Subcutaneous abdominal adipose tissue (tissue), 5 donors: Measurements from ENCODE around the gene LTF.
"Not testable (repeated sequence)": the region's sequence is repeated elsewhere in the genome, so short reads cannot be mapped to it uniquely, and the experiment has no call there.

Source experiments
- H3K27ac ChIP-seq: one replicate; pipeline ENCODE4 v1.7.0; 2013; ENCODE audit warnings: low read depth, mild to moderate bottlenecking, inconsistent platforms, low read length, moderate library complexity
- H3K27me3 ChIP-seq, 5 donors: one replicate each; pipeline ENCODE4 v1.7.0; 2013; ENCODE audit warnings: low read length in 5 of 5, inconsistent platforms in 1 of 5; ENCODE audit not compliant: control insufficient read depth in 5 of 5, insufficient read depth in 4 of 5
- H3K36me3 ChIP-seq, 5 donors: one replicate each; pipeline ENCODE4 v1.7.0; 2013; ENCODE audit warnings: low read length in 5 of 5; ENCODE audit not compliant: control insufficient read depth in 5 of 5, insufficient read depth in 5 of 5
- H3K4me1 ChIP-seq, 5 donors: one replicate each; pipeline ENCODE4 v1.7.0; 2013; ENCODE audit warnings: low read length in 5 of 5, mild to moderate bottlenecking in 3 of 5, moderate library complexity in 1 of 5; ENCODE audit not compliant: control insufficient read depth in 5 of 5, insufficient read depth in 5 of 5
- H3K4me3 ChIP-seq, 5 donors: one replicate each; pipeline ENCODE4 v1.7.0; 2013; ENCODE audit warnings: low read length in 5 of 5, low read depth in 1 of 5
- H3K9ac ChIP-seq, 5 donors: one replicate each; pipeline ENCODE4 v1.7.0; 2013; ENCODE audit warnings: low read length in 5 of 5, mild to moderate bottlenecking in 4 of 5, moderate library complexity in 3 of 5
- H3K9me3 ChIP-seq, 5 donors: one replicate each; pipeline ENCODE4 v1.7.0; 2013; ENCODE audit warnings: low read length in 5 of 5; ENCODE audit not compliant: control insufficient read depth in 5 of 5
- donor health status: healthy.
- donor health status: healthy.
- donor health status: healthy.
- donor health status: healthy.
- donor health status: healthy.

Gene LTF

GRCh38 chr3:46429671-46430070, 35.0 kb downstream of the LTF start:
- H3K9ac ChIP-seq = no peak overlapping the region
- no peak overlapping the region for H3K4me3 ChIP-seq
- no peaks in the 10 kb centered on the region for H3K27me3 ChIP-seq
- H3K4me1 ChIP-seq = peaks cover 0 to 10% (median 0%) of the 10 kb centered on the region in 5 donors
- peaks cover 0 to 6% (median 0%) of the 10 kb centered on the region in 5 donors for H3K9me3 ChIP-seq
- peaks cover 0 to 6% (median 3%) of the 10 kb centered on the region in 5 donors for H3K36me3 ChIP-seq
- H3K27ac ChIP-seq = no peak overlapping the region

DNA sequence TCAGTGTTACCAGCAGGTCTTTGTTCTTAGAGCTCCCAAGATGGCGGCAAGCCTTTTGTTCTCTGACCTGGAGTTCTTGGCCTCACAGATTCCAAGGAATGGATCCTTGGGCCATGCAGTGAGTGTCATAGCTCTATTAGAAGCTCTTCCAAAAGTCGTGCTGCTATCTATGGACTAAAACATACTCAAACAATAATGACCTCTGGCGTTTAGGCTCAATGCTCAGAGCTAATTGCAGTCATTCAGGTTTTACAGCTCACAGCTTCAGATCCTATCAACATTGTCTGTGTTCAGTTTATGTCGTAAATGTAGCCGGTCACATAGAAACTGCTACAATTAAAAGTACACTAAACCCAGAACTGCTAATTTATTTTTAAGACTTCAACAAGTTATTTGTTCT, 35.5 kb downstream of the LTF start:
- Histone ChIP-seq H3K27ac (no peak overlapping the region), H3K4me1 (peaks cover 0 to 10% (median 0%) of the 10 kb centered on the region in 5 donors), H3K9ac (no peak overlapping the region), H3K4me3 (no peak overlapping the region), H3K9me3 (peaks cover 0 to 6% (median 0%) of the 10 kb centered on the region in 5 donors), H3K36me3 (peaks cover 0 to 5% (median 3%) of the 10 kb centered on the region in 5 donors), H3K27me3 (no peaks in the 10 kb centered on the region)

GRCh38 chr3:46427916-46428833, 36.5 kb downstream of the LTF start:
- no peak overlapping the region for H3K9ac ChIP-seq

DNA sequence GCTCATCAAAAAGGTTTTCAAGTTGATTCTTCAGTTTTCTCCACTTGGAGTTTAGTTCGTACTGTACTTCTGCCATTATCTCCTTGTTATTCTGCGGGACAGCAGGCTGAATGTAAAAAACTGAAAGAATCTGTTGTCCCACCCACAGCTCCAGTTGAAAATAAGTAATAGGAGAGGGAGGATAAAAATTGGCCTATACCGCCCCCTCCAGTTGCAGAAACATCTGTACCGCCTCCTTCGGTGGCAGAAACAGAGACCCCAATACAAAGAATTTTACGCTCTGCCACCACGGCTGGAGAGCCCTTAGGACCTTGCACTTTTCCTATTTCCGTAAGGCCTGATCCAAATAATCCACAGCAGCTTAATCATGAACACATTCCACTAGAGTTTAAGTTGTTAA, 37.3 kb downstream of the LTF start:
- not testable (repeated sequence) for H3K27me3 ChIP-seq, H3K9me3 ChIP-seq, H3K27ac ChIP-seq, H3K36me3 ChIP-seq, H3K4me3 ChIP-seq, H3K9ac ChIP-seq
- H3K4me1 ChIP-seq = peaks cover 0 to 10% (median 4%) of the 10 kb centered on the region in 5 donors

More at GRCh38 chr3:46427916-46428833, 36.5 kb downstream of the LTF start:
- peaks cover 0 to 6% (median 0%) of the 10 kb centered on the region in 5 donors for H3K9me3 ChIP-seq
- H3K36me3 ChIP-seq = peaks cover 0 to 3% (median 0%) of the 10 kb centered on the region in 5 donors
- H3K4me3 ChIP-seq = no peak overlapping the region
- no peak overlapping the region for H3K27ac ChIP-seq
- no peaks in the 10 kb centered on the region for H3K27me3 ChIP-seq
- peaks cover 0 to 10% (median 3%) of the 10 kb centered on the region in 5 donors for H3K4me1 ChIP-seq

DNA sequence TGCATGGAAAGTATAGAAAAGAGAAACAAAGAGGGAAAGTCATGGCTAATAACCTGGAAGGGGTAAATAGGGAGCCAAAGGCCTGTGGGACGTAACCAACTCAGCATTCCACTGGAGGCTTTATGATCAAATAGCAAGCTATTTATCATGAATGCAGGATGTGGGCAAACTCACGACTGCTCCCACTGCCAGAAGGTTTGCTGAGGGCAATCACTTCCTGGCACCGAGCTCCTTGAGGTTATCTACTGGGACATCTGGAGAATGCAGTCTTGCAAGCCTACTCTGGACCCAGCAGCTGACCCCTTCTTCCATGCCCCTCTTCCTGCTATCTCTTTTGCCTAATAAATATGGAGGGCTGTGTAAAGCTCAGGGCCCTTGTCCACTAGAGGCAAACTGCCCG, 38.2 kb downstream of the LTF start:
- H3K36me3 ChIP-seq, H3K27ac ChIP-seq: not testable (repeated sequence)

DNA sequence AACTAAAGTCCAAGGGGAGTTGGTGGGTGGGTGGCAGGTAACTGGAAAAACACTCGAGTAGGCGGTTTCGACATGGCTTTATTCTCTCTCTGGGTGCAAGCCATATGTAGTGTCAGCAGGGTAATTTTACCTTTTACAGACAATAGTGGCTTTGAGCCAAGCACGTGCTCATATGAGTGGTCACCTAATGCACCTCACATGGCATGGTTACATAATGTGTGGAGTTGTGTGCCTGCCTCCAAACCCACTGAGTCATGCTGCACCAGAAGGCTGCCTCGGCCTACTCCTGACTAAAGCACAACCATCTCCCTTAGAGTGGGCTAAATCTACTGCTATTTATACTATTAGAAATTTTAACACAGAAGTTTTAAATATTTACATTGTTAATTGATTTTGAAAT, 41.1 kb downstream of the LTF start:
- no peaks in the 10 kb centered on the region for H3K9me3 ChIP-seq
- no peak overlapping the region for H3K9ac ChIP-seq

More for the DNA sequence above, 38.2 kb downstream of the LTF start:
- H3K4me3 ChIP-seq, H3K27me3 ChIP-seq, H3K9ac ChIP-seq, H3K9me3 ChIP-seq: not testable (repeated sequence)
- H3K4me1 ChIP-seq = peaks cover 0 to 10% (median 4%) of the 10 kb centered on the region in 5 donors

DNA sequence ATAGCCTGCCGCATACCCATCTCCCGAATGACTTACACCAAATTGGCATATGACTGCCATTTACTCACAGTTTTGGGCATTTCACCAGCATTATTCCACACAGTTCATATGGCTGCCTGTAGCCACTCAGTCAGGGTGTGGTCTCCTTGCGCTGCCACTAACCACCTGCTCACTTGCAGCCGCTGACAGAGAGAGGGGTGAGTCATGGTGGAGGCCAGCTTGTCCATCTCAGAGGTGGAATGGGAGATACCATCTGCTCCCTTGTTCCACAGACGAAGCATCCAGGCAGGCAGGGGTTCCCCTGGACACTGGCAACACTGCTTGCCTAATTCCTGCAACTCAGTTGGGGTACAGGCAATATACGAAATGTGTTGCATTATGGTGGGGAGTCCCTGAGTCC, 42.1 kb downstream of the LTF start:
- Histone ChIP-seq H3K9ac (no peak overlapping the region), H3K4me1 (peaks cover 0 to 6% (median under 1%) of the 10 kb centered on the region in 5 donors), H3K36me3 (no peaks in the 10 kb centered on the region), H3K4me3 (no peak overlapping the region), H3K27me3 (no peaks in the 10 kb centered on the region), H3K27ac (no peak overlapping the region), H3K9me3 (no peaks in the 10 kb centered on the region)

More for the DNA sequence above, 41.1 kb downstream of the LTF start:
- no peak overlapping the region for H3K27ac ChIP-seq
- no peaks in the 10 kb centered on the region for H3K36me3 ChIP-seq
- H3K27me3 ChIP-seq = no peaks in the 10 kb centered on the region
- H3K4me3 ChIP-seq = no peak overlapping the region
- H3K4me1 ChIP-seq = peaks cover 0 to 10% (median 4%) of the 10 kb centered on the region in 5 donors

- no peak overlapping the region for H3K4me3 ChIP-seq
- peaks cover 0 to 11% (median 0%) of the 10 kb centered on the region in 5 donors for H3K4me1 ChIP-seq
- H3K9ac ChIP-seq = no peak overlapping the region
Observed at GRCh38 chr3:46420931-46421330, 43.8 kb downstream of the LTF start.

DNA sequence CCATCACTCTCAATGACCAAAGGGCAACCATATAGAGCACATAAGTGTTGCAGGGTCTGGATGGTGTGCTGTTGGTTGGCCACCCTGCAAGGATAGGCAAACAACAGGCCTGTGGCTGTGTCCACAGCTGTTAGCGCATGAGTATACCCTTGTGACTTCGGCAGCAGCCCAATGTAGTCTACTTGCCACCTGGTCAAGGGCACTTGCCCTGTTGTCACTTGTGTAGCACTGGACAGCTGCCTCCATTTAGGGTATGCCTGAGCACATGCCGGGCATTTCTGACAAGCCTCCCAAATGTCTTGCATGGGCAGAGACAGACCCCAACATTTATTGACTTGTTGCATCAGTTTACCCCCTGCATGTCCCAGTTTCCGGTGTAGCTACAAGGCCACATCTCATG, 44.9 kb downstream of the LTF start:
- Histone ChIP-seq H3K27me3 (no peaks in the 10 kb centered on the region), H3K9ac (no peak overlapping the region), H3K4me3 (no peak overlapping the region), H3K9me3 (no peaks in the 10 kb centered on the region), H3K36me3 (no peaks in the 10 kb centered on the region), H3K4me1 (peaks cover 0 to 18% (median 2%) of the 10 kb centered on the region in 5 donors), H3K27ac (no peak overlapping the region)

More at GRCh38 chr3:46420931-46421330, 43.8 kb downstream of the LTF start:
- Histone ChIP-seq H3K27ac (no peak overlapping the region), H3K9me3 (no peaks in the 10 kb centered on the region), H3K36me3 (no peaks in the 10 kb centered on the region), H3K27me3 (no peaks in the 10 kb centered on the region)

GRCh38 chr3:46417841-46418611, 46.7 kb downstream of the LTF start:
- no peak overlapping the region for H3K9ac ChIP-seq
- H3K36me3 ChIP-seq = no peaks in the 10 kb centered on the region
- H3K27ac ChIP-seq = no peak overlapping the region
- no peak overlapping the region for H3K4me3 ChIP-seq
- H3K4me1 ChIP-seq = peaks cover 0 to 27% (median 2%) of the 10 kb centered on the region in 5 donors
- H3K9me3 ChIP-seq = no peaks in the 10 kb centered on the region
- H3K27me3 ChIP-seq = no peaks in the 10 kb centered on the region
